Spleen (tissue), 7 donors: ENCODE measurements around the gene TTC3.

Source experiments
- POLR2A ChIP-seq, 3 donors: fragments of 450-650 bp; IDR thresholded peaks; one replicate each; pipeline ENCODE4 v1.5.1; 2017; ENCODE audit warnings: antibody characterized with exemption in 3 of 3, mild to moderate bottlenecking in 1 of 3
- POLR2AphosphoS5 ChIP-seq, 3 donors: sonication (generic); formaldehyde crosslinking; IDR thresholded peaks; one replicate each; pipeline ENCODE4 v1.5.1; 2017; ENCODE audit warnings: antibody characterized with exemption in 3 of 3
- TF ChIP-seq, protein P1 (sequence below), 11 experiments: fragments of 200-600 bp in 7 of 11; fragments of 450-650 bp in 4 of 11; sonication (generic) in 4 of 11; IDR thresholded peaks in 8 of 11; conservative IDR thresholded peaks in 3 of 11; 1 replicate in 7 of 11; 2 replicates in 4 of 11; pipeline versions ENCODE4 v1.4.0 to v1.8.0; 2016 to 2021; ENCODE audit warnings: antibody characterized with exemption in 11 of 11, inconsistent platforms in 4 of 11, mild to moderate bottlenecking in 1 of 11
- donor health status: DM: no; HTN: no; CAD: no; lungs with moderate emphysema.
- donor health status: DM: no; HTN: no; CAD: no.
- donor health status: DM: no; HTN: no; CAD: no.

DNA sequence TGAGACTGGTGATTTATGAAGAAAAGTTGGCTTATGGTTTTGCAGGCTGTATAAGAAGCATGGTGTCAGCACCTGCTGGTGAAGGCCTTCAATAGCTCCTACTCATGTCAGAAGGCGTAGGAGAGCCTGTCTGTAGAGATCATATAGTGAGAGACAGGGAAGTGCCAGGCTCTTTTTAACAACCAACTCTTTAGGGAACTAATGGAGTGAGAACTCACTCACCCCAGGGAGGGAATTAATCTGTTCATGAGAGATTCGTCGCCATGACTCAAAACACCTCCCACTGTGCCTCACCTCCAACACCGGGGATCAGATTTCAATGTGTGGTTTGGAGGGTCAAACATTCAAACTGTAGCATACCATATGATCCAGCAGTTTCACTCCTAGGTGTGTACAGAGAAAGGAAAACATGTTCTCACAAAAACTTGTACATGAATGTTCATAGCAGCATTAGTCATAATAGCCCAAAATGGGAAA, 72.6 kb downstream of the TTC3 start:
- TF ChIP-seq POLR2A (IDR thresholded peaks at IDR 0.05) (no peak), POLR2AphosphoS5 (IDR thresholded peaks at IDR 0.05) (no peak)
- TF ChIP-seq, protein P1, sequence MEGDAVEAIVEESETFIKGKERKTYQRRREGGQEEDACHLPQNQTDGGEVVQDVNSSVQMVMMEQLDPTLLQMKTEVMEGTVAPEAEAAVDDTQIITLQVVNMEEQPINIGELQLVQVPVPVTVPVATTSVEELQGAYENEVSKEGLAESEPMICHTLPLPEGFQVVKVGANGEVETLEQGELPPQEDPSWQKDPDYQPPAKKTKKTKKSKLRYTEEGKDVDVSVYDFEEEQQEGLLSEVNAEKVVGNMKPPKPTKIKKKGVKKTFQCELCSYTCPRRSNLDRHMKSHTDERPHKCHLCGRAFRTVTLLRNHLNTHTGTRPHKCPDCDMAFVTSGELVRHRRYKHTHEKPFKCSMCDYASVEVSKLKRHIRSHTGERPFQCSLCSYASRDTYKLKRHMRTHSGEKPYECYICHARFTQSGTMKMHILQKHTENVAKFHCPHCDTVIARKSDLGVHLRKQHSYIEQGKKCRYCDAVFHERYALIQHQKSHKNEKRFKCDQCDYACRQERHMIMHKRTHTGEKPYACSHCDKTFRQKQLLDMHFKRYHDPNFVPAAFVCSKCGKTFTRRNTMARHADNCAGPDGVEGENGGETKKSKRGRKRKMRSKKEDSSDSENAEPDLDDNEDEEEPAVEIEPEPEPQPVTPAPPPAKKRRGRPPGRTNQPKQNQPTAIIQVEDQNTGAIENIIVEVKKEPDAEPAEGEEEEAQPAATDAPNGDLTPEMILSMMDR (IDR thresholded peaks at IDR 0.05 in 8 of 11, conservative IDR thresholded peaks at IDR 0.05 in 3 of 11), result no peak
